Testis (tissue), 5 donors: ENCODE measurements around the gene SCGN. TPM values are rescaled to one million over a fixed set of nuclear protein-coding genes. Genes with fewer than 3 reads are reported as not detected.

ENCODE experiments used
- DNase-seq: peaks from one replicate; pipeline ENCODE4 v3.0.0-alpha.2; 2019
- H3K27ac ChIP-seq, 2 donors: fragments of 200-600 bp; sonication (generic); one replicate each; pipeline ENCODE4 v1.5.1; 2019
- H3K27me3 ChIP-seq: fragments of 200-600 bp; sonication (generic); one replicate; pipeline ENCODE4 v1.5.1; 2019
- H3K36me3 ChIP-seq: fragments of 200-600 bp; sonication (generic); one replicate; pipeline ENCODE4 v1.5.1; 2017; ENCODE audit warnings: low read depth; ENCODE audit errors: missing control alignments
- H3K4me1 ChIP-seq: fragments of 200-600 bp; sonication (generic); one replicate; pipeline ENCODE4 v1.5.1; 2019
- H3K4me3 ChIP-seq, 2 donors: fragments of 200-600 bp; sonication (generic); one replicate each; pipeline ENCODE4 v1.5.1; 2017 to 2019
- H3K9me3 ChIP-seq: fragments of 200-600 bp; sonication (generic); one replicate; pipeline ENCODE4 v1.5.1; 2017
- CTCF ChIP-seq, 3 experiments: fragments of 450-650 bp in 2 of 3; fragments of 200-600 bp in 1 of 3; sonication (generic) in 1 of 3; IDR thresholded peaks; one replicate each; pipeline ENCODE4 v1.5.1; 2016 to 2019; ENCODE audit warnings: antibody characterized with exemption in 3 of 3, mild to moderate bottlenecking in 2 of 3, moderate library complexity in 1 of 3
- POLR2A ChIP-seq: fragments of 450-650 bp; IDR thresholded peaks from one replicate; pipeline ENCODE4 v1.6.1; 2017; ENCODE audit warnings: antibody characterized with exemption, mild to moderate bottlenecking, moderate library complexity
- WGBS, 2 donors: methylation state at CpG; one replicate each; pipeline ENCODE4 v1.1.5; 2018; 5-methylcytosine and 5-hydroxymethylcytosine counted together
- intact Hi-C: fragments of 100-400 bp; cut with DNase I; formaldehyde crosslinking; loops from one replicate; pipeline ENCODE4 v1.15.1; 2023; ENCODE audit warnings: low total_unique reads
- long read RNA-seq, 2 donors: transcript quantifications; one replicate each; lab custom pipeline, GENCODE V29; 2026
- polyA plus RNA-seq: library from polyadenylated mRNA; stranded (reverse); fragments of 350-450 nt; fragmentation: Illumina TruSeq; extraction: RNeasy Lipid Tissue Mini Kit (QIAGEN cat#74804); gene quantifications from one replicate; pipeline ENCODE4 v1.2.3, GENCODE V29; 2014; ENCODE audit warnings: low read depth, low replicate concordance; ENCODE audit not compliant: insufficient read depth
- total RNA-seq, 2 donors: library from RNA; depleted of rRNA; stranded (reverse); fragments of >200 nt; gene quantifications; one replicate each; pipeline ENCODE4 v1.2.3, GENCODE V29; 2016

Gene SCGN
- total RNA-seq (1 to 10 TPM in 1 of 2 donors, under 1 TPM in 1; 0.37 to 2.0 TPM), polyA plus RNA-seq (0.73 TPM)
- long read RNA-seq, donor 1 = 0 reads
- long read RNA-seq, donor 2, partial matches to known transcripts = 0 of 1 reads
- long read RNA-seq, donor 2, other reads (novel, unspliced or antisense) = 0 of 1 reads

GRCh38 chr6:25652007-25652515, at the start of gene SCGN:
TSS of gene SCGN (plus strand) at chr6:25652215. CDS start at chr6:25652404, 189 bp downstream.
- intact Hi-C loops = no loop called here
- Histone ChIP-seq H3K36me3 (no peaks in the 10 kb centered on the region), H3K27me3 (no peaks in the 10 kb centered on the region), H3K9me3 (no peaks in the 10 kb centered on the region), H3K4me3 (peak within 1 kb of the TSS in 1 of 2 donors; percentile 6), H3K27ac (no peak within 1 kb of the TSS), H3K4me1 (no peaks in the 10 kb centered on the region)
- peak; percentile 75 for DNase-seq
- WGBS, 2 donors = 1 to 2% methylated on average over 31 to 35 of the region's 35 CpGs
- TF ChIP-seq CTCF (IDR thresholded peaks at IDR 0.05) = no peak
- no peak for TF ChIP-seq POLR2A

- TF ChIP-seq CTCF (IDR thresholded peaks at IDR 0.05) (no peak), POLR2A (no peak)
- H3K9me3 ChIP-seq = no peaks in the 10 kb centered on the region
- no peak for DNase-seq
- intact Hi-C loops = no loop called here
- no peaks in the 10 kb centered on the region for H3K4me1 ChIP-seq
- no peak overlapping the region for H3K4me3 ChIP-seq
- H3K36me3 ChIP-seq = no peaks in the 10 kb centered on the region
- H3K27me3 ChIP-seq = no peaks in the 10 kb centered on the region
- H3K27ac ChIP-seq = no peak overlapping the region
- 94% methylated on average over 1 of the region's 1 CpG for WGBS, 2 donors
Measured at GRCh38 chr6:25602674-25602982, 49.4 kb upstream of the SCGN start.

GRCh38 chr6:25603251-25603650, 48.8 kb upstream of the SCGN start:
- DNase-seq = no peak
- no peaks in the 10 kb centered on the region for H3K27me3 ChIP-seq
- WGBS, 2 donors = 92% methylated on average over 1 of the region's 1 CpG
- H3K4me3 ChIP-seq = no peak overlapping the region
- no peaks in the 10 kb centered on the region for H3K36me3 ChIP-seq
- no peak for TF ChIP-seq CTCF (IDR thresholded peaks at IDR 0.05)
- no peak for TF ChIP-seq POLR2A
- intact Hi-C loops = no loop called here
- no peak overlapping the region for H3K27ac ChIP-seq
- H3K9me3 ChIP-seq = no peaks in the 10 kb centered on the region
- H3K4me1 ChIP-seq = no peaks in the 10 kb centered on the region

- H3K4me1 ChIP-seq = no peaks in the 10 kb centered on the region
- 88 to 90% methylated on average over 11 of the region's 11 CpGs for WGBS, 2 donors
- no peaks in the 10 kb centered on the region for H3K9me3 ChIP-seq
- intact Hi-C loops = no loop called here
- DNase-seq = no peak
- no peaks in the 10 kb centered on the region for H3K36me3 ChIP-seq
- H3K27ac ChIP-seq = no peak overlapping the region
- TF ChIP-seq CTCF (IDR thresholded peaks at IDR 0.05) (no peak), POLR2A (no peak)
- H3K27me3 ChIP-seq = no peaks in the 10 kb centered on the region
- H3K4me3 ChIP-seq = no peak overlapping the region
Measured at GRCh38 chr6:25606151-25606550, 45.9 kb upstream of the SCGN start.

- no peak for DNase-seq
- intact Hi-C loops = no loop called here
- Histone ChIP-seq H3K36me3 (no peaks in the 10 kb centered on the region), H3K27me3 (no peaks in the 10 kb centered on the region), H3K27ac (no peak overlapping the region), H3K9me3 (no peaks in the 10 kb centered on the region), H3K4me3 (no peak overlapping the region), H3K4me1 (no peaks in the 10 kb centered on the region)
- WGBS, 2 donors = 91 to 96% methylated on average over 5 of the region's 5 CpGs
- no peak for TF ChIP-seq POLR2A
Measured at GRCh38 chr6:25608558-25609174, 43.3 kb upstream of the SCGN start.
